HEK293 (cell line): Measurements from ENCODE around the gene SPACA9.

Source experiments
- CTCF ChIA-PET: fragments of 350-600 bp; formaldehyde crosslinking; extraction: SDS; loops from one replicate; lab custom pipeline; 2021; ENCODE audit warnings: antibody characterized with exemption; lab: Yijun Ruan, JAX
- POLR2A ChIA-PET: fragments of 300-600 bp; formaldehyde crosslinking; extraction: SDS; loops from one replicate; lab custom pipeline; 2020; ENCODE audit warnings: antibody characterized with exemption, inconsistent platforms; lab: Yijun Ruan, JAX
- H3K27ac ChIP-seq: fragments of 200-500 bp; sonication (Bioruptor generic); 2 replicates; pipeline ENCODE4 v1.5.1; 2014; ENCODE audit warnings: low read depth, low read length, control low read depth, inconsistent platforms; ENCODE audit errors: extremely low read depth
- H3K36me3 ChIP-seq, 2 experiments: fragments of 200-500 bp in 1 of 2; sonication (Bioruptor generic) in 1 of 2; 1 replicate in 1 of 2; 2 replicates in 1 of 2; pipeline ENCODE4 v1.5.1; 2014 to 2017; ENCODE audit warnings: inconsistent platforms in 2 of 2, low read length in 2 of 2; ENCODE audit not compliant: control insufficient read depth in 2 of 2, insufficient read depth in 1 of 2
- H3K4me1 ChIP-seq: fragments of 200-500 bp; sonication (Bioruptor generic); 2 replicates; pipeline ENCODE4 v1.5.1; 2014; ENCODE audit warnings: mild to moderate bottlenecking, low read length, inconsistent platforms; ENCODE audit not compliant: control insufficient read depth, insufficient read depth
- H3K4me3 ChIP-seq: 2 replicates; pipeline ENCODE4 v1.5.1; 2011; ENCODE audit warnings: low read depth, mild to moderate bottlenecking, control low read depth, low read length, moderate library complexity
- H3K9me3 ChIP-seq: fragments of 200-500 bp; sonication (Bioruptor generic); 2 replicates; pipeline ENCODE4 v1.5.1; 2014; ENCODE audit warnings: low read depth, low read length, inconsistent platforms; ENCODE audit not compliant: control insufficient read depth, insufficient read depth
- HOXA7 ChIP-seq: sonication (generic); formaldehyde crosslinking; IDR thresholded peaks from 2 replicates; pipeline ENCODE4 v1.8.1; 2022; ENCODE audit warnings: missing genetic modification reagents, borderline replicate concordance
- KLF1 ChIP-seq: fragments of 450-650 bp; formaldehyde crosslinking; IDR thresholded peaks from 2 replicates; pipeline ENCODE4 v1.5.1; 2016; ENCODE audit warnings: missing biosample characterization, missing genetic modification characterization
- TRIM28 ChIP-seq: IDR thresholded peaks from 2 replicates; pipeline ENCODE4 v1.6.1; 2011; ENCODE audit warnings: low read length, control low read depth, borderline replicate concordance
- YY2 ChIP-seq: fragments of 450-650 bp; formaldehyde crosslinking; IDR thresholded peaks from 2 replicates; pipeline ENCODE4 v1.5.1; 2016; ENCODE audit warnings: missing biosample characterization, missing genetic modification characterization
- ZBTB1 ChIP-seq: fragments of 450-650 bp; formaldehyde crosslinking; IDR thresholded peaks from 2 replicates; pipeline ENCODE4 v1.5.1; 2016; ENCODE audit warnings: missing biosample characterization, missing genetic modification characterization
- ZBTB20 ChIP-seq: fragments of 450-650 bp; formaldehyde crosslinking; IDR thresholded peaks from 2 replicates; pipeline ENCODE4 v1.5.1; 2016; ENCODE audit warnings: missing biosample characterization, missing genetic modification characterization
- ZFHX2 ChIP-seq: fragments of 450-650 bp; formaldehyde crosslinking; conservative IDR thresholded peaks from 2 replicates; pipeline ENCODE4 v1.5.1; 2016; ENCODE audit warnings: missing biosample characterization, missing genetic modification characterization
- ZFP41 ChIP-seq: fragments of 450-650 bp; formaldehyde crosslinking; IDR thresholded peaks from 2 replicates; pipeline ENCODE4 v1.5.1; 2016; ENCODE audit warnings: missing biosample characterization, missing genetic modification characterization, borderline replicate concordance
- ZNF16 ChIP-seq: fragments of 450-650 bp; formaldehyde crosslinking; IDR thresholded peaks from 2 replicates; pipeline ENCODE4 v1.5.1; 2016; ENCODE audit warnings: low read depth, missing biosample characterization, missing genetic modification characterization
- ZNF169 ChIP-seq: fragments of 450-650 bp; formaldehyde crosslinking; IDR thresholded peaks from 2 replicates; pipeline ENCODE4 v1.5.1; 2016; ENCODE audit warnings: missing biosample characterization, missing genetic modification characterization
- ZNF19 ChIP-seq: fragments of 450-650 bp; formaldehyde crosslinking; IDR thresholded peaks from 2 replicates; pipeline ENCODE4; 2016; ENCODE audit warnings: missing biosample characterization, missing genetic modification characterization, low read depth
- ZNF23 ChIP-seq: fragments of 450-650 bp; formaldehyde crosslinking; IDR thresholded peaks from 2 replicates; pipeline ENCODE4 v1.5.1; 2016; ENCODE audit warnings: missing biosample characterization, missing genetic modification characterization, borderline replicate concordance
- ZNF292 ChIP-seq: fragments of 450-650 bp; formaldehyde crosslinking; IDR thresholded peaks from 2 replicates; pipeline ENCODE4 v1.5.1; 2016; ENCODE audit warnings: low read depth, missing biosample characterization, missing genetic modification characterization, borderline replicate concordance
- ZNF416 ChIP-seq: fragments of 450-650 bp; formaldehyde crosslinking; IDR thresholded peaks from 2 replicates; pipeline ENCODE4 v1.5.1; 2016; ENCODE audit warnings: missing biosample characterization, missing genetic modification characterization
- ZNF600 ChIP-seq: fragments of 450-650 bp; formaldehyde crosslinking; IDR thresholded peaks from 2 replicates; pipeline ENCODE4 v1.5.1; 2016; ENCODE audit warnings: missing biosample characterization, missing genetic modification characterization
- ZNF670 ChIP-seq: fragments of 450-650 bp; formaldehyde crosslinking; IDR thresholded peaks from 2 replicates; pipeline ENCODE4 v1.5.1; 2016; ENCODE audit warnings: missing biosample characterization, missing genetic modification characterization, low read depth
- TF ChIP-seq, protein P1 (sequence below): fragments of 450-650 bp; formaldehyde crosslinking; conservative IDR thresholded peaks from 2 replicates; pipeline ENCODE4 v1.5.1; 2016; ENCODE audit warnings: low read depth, missing biosample characterization, missing genetic modification characterization
- TF ChIP-seq, protein P2 (sequence below): fragments of 450-650 bp; formaldehyde crosslinking; IDR thresholded peaks from 2 replicates; pipeline ENCODE4 v1.5.1; 2016; ENCODE audit warnings: missing biosample characterization, missing genetic modification characterization
- TF ChIP-seq, protein P3 (sequence below): fragments of 450-650 bp; formaldehyde crosslinking; IDR thresholded peaks from 2 replicates; pipeline ENCODE4 v1.5.1; 2016; ENCODE audit warnings: missing biosample characterization, missing genetic modification characterization
- TF ChIP-seq, protein P4 (sequence below): fragments of 450-650 bp; formaldehyde crosslinking; IDR thresholded peaks from 2 replicates; pipeline ENCODE4 v1.5.1; 2016; ENCODE audit warnings: missing biosample characterization, missing genetic modification characterization
- TF ChIP-seq, protein P5 (sequence below): fragments of 450-650 bp; formaldehyde crosslinking; IDR thresholded peaks from 2 replicates; pipeline ENCODE4 v1.5.1; 2017; ENCODE audit warnings: missing biosample characterization, mild to moderate bottlenecking, missing genetic modification characterization, moderate library complexity
- TF ChIP-seq, protein P6 (sequence below): fragments of 450-650 bp; formaldehyde crosslinking; IDR thresholded peaks from 2 replicates; pipeline ENCODE4 v1.5.1; 2016; ENCODE audit warnings: missing biosample characterization, missing genetic modification characterization

Gene SPACA9

DNA sequence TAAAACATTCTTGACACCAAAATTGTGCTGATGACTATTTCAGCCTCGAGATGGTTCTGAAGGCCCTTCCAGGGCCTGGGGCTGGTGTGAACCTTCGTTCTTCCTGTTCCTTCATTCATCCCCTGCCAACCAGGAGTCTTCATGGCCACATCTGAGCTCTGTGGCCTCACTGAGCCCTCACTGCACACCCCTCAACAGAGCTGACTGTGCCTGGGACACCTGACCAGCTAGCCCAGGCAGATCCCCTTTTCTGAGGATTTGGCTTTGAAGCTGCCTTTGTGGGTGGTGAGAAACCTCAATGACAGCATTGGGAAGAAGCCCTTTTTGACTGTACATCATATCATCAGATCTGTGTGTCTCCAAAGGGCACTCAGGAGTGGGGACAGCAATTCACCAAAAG, 14.4 kb upstream of the SPACA9 start (continued):
- TF ChIP-seq TRIM28, result no peak
- TF ChIP-seq KLF1 (tag by site-specific recombination), result no peak
- TF ChIP-seq ZNF670, result no peak
- no peak for TF ChIP-seq ZFHX2 (tag by site-specific recombination)
- TF ChIP-seq ZNF600 (tag by site-specific recombination), result no peak
- TF ChIP-seq YY2 (tag by site-specific recombination), result no peak

DNA sequence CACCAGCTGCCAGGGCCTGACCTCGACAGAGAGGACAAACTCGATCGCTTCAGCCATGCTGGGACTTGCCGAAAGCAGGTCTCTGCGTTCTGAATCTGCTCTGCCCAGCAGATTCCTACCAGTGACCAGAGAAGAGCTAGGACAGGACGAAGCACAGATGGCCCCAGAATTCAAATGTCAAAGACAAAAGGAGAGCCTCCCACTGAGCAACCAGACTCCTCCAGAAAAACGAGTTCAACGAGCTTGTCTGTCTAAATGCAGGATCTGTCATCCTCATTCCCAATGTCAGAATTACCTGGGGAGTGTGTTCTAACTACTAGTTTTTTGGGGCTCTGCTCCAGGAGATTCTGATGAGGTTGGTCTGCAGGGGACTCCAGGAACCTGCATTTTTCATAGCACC, 14.0 kb upstream of the SPACA9 start:
- H3K4me1 ChIP-seq, result no peaks in the 10 kb centered on the region
- no peak overlapping the region for H3K4me3 ChIP-seq
- ChIA-PET CTCF (interaction anchor here (0.6 kb wide), 1 partner anchor 329 kb away, joined by 3 read pairs; no protein-coding TSS in a partner anchor), POLR2A (interaction anchor here (0.5 kb wide), 1 partner anchor 30 kb away, joined by 5 read pairs; no protein-coding TSS in a partner anchor)
- H3K9me3 ChIP-seq, result no peaks in the 10 kb centered on the region
- TF ChIP-seq, protein P1, sequence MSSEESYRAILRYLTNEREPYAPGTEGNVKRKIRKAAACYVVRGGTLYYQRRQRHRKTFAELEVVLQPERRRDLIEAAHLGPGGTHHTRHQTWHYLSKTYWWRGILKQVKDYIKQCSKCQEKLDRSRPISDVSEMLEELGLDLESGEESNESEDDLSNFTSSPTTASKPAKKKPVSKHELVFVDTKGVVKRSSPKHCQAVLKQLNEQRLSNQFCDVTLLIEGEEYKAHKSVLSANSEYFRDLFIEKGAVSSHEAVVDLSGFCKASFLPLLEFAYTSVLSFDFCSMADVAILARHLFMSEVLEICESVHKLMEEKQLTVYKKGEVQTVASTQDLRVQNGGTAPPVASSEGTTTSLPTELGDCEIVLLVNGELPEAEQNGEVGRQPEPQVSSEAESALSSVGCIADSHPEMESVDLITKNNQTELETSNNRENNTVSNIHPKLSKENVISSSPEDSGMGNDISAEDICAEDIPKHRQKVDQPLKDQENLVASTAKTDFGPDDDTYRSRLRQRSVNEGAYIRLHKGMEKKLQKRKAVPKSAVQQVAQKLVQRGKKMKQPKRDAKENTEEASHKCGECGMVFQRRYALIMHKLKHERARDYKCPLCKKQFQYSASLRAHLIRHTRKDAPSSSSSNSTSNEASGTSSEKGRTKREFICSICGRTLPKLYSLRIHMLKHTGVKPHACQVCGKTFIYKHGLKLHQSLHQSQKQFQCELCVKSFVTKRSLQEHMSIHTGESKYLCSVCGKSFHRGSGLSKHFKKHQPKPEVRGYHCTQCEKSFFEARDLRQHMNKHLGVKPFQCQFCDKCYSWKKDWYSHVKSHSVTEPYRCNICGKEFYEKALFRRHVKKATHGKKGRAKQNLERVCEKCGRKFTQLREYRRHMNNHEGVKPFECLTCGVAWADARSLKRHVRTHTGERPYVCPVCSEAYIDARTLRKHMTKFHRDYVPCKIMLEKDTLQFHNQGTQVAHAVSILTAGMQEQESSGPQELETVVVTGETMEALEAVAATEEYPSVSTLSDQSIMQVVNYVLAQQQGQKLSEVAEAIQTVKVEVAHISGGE (tag by site-specific recombination), result no peak
- TF ChIP-seq ZNF23, result no peak
- TF ChIP-seq HOXA7, result no peak
- TF ChIP-seq ZNF19, result no peak
- TF ChIP-seq ZFP41 (tag by site-specific recombination), result no peak
- no peak for TF ChIP-seq ZNF292 (tag by site-specific recombination)
- TF ChIP-seq, protein P2, sequence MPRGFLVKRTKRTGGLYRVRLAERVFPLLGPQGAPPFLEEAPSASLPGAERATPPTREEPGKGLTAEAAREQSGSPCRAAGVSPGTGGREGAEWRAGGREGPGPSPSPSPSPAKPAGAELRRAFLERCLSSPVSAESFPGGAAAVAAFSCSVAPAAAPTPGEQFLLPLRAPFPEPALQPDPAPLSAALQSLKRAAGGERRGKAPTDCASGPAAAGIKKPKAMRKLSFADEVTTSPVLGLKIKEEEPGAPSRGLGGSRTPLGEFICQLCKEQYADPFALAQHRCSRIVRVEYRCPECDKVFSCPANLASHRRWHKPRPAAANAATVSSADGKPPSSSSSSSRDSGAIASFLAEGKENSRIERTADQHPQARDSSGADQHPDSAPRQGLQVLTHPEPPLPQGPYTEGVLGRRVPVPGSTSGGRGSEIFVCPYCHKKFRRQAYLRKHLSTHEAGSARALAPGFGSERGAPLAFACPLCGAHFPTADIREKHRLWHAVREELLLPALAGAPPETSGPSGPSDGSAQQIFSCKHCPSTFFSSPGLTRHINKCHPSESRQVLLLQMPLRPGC (tag by site-specific recombination), result no peak
- TF ChIP-seq ZNF16 (tag by site-specific recombination), result no peak
- TF ChIP-seq, protein P3, sequence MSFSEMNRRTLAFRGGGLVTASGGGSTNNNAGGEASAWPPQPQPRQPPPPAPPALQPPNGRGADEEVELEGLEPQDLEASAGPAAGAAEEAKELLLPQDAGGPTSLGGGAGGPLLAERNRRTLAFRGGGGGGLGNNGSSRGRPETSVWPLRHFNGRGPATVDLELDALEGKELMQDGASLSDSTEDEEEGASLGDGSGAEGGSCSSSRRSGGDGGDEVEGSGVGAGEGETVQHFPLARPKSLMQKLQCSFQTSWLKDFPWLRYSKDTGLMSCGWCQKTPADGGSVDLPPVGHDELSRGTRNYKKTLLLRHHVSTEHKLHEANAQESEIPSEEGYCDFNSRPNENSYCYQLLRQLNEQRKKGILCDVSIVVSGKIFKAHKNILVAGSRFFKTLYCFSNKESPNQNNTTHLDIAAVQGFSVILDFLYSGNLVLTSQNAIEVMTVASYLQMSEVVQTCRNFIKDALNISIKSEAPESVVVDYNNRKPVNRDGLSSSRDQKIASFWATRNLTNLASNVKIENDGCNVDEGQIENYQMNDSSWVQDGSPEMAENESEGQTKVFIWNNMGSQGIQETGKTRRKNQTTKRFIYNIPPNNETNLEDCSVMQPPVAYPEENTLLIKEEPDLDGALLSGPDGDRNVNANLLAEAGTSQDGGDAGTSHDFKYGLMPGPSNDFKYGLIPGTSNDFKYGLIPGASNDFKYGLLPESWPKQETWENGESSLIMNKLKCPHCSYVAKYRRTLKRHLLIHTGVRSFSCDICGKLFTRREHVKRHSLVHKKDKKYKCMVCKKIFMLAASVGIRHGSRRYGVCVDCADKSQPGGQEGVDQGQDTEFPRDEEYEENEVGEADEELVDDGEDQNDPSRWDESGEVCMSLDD, result no peak
- TF ChIP-seq ZNF169 (tag by site-specific recombination), result no peak
- no peak for TF ChIP-seq ZBTB1 (tag by site-specific recombination)
- TF ChIP-seq, protein P4, sequence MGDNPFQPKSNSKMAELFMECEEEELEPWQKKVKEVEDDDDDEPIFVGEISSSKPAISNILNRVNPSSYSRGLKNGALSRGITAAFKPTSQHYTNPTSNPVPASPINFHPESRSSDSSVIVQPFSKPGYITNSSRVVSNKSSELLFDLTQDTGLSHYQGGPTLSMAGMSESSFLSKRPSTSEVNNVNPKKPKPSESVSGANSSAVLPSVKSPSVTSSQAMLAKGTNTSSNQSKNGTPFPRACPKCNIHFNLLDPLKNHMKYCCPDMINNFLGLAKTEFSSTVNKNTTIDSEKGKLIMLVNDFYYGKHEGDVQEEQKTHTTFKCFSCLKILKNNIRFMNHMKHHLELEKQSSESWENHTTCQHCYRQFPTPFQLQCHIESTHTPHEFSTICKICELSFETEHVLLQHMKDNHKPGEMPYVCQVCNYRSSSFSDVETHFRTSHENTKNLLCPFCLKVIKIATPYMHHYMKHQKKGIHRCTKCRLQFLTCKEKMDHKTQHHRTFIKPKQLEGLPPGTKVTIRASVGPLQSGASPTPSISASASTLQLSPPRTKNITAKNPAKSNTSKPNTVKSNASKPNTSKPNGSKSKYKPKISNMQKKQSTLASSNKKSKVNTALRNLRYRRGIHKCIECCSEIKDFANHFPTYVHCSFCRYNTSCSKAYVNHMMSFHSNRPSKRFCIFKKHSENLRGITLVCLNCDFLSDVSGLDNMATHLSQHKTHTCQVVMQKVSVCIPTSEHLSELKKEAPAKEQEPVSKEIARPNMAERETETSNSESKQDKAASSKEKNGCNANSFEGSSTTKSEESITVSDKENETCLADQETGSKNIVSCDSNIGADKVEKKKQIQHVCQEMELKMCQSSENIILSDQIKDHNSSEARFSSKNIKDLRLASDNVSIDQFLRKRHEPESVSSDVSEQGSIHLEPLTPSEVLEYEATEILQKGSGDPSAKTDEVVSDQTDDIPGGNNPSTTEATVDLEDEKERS (tag by site-specific recombination), result no peak
- TF ChIP-seq ZNF416 (tag by site-specific recombination), result no peak
- TF ChIP-seq, protein P5, sequence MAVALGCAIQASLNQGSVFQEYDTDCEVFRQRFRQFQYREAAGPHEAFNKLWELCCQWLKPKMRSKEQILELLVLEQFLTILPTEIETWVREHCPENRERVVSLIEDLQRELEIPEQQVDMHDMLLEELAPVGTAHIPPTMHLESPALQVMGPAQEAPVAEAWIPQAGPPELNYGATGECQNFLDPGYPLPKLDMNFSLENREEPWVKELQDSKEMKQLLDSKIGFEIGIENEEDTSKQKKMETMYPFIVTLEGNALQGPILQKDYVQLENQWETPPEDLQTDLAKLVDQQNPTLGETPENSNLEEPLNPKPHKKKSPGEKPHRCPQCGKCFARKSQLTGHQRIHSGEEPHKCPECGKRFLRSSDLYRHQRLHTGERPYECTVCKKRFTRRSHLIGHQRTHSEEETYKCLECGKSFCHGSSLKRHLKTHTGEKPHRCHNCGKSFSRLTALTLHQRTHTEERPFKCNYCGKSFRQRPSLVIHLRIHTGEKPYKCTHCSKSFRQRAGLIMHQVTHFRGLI, result no peak
- TF ChIP-seq, protein P6, sequence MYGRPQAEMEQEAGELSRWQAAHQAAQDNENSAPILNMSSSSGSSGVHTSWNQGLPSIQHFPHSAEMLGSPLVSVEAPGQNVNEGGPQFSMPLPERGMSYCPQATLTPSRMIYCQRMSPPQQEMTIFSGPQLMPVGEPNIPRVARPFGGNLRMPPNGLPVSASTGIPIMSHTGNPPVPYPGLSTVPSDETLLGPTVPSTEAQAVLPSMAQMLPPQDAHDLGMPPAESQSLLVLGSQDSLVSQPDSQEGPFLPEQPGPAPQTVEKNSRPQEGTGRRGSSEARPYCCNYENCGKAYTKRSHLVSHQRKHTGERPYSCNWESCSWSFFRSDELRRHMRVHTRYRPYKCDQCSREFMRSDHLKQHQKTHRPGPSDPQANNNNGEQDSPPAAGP (tag by site-specific recombination), result no peak
- no peak for TF ChIP-seq ZBTB20
- no peak overlapping the region for H3K27ac ChIP-seq
- H3K36me3 ChIP-seq, result no peaks in the 10 kb centered on the region
